C4-2B (cell line): ENCODE results near the gene OR6A2.
A peak's percentile ranks its signal among the peaks of the same experiment; 100 is the strongest.

Experiments used
- H3K27ac ChIP-seq: fragments of 450-650 bp; 2 replicates; pipeline ENCODE4 v1.5.1; 2017
- ZFX ChIP-seq: fragments of 450-650 bp; IDR thresholded peaks from 2 replicates; pipeline ENCODE4 v1.6.1; 2017
- TF ChIP-seq, protein P1 (sequence below): fragments of 450-650 bp; conservative IDR thresholded peaks from 2 replicates; pipeline ENCODE4 v1.5.1; 2017; ENCODE audit warnings: mild to moderate bottlenecking

Gene OR6A2

GRCh38 chr11:6794639-6795038 lies 4.8 kb downstream of the OR6A2 start:
- TF ChIP-seq, protein P1, sequence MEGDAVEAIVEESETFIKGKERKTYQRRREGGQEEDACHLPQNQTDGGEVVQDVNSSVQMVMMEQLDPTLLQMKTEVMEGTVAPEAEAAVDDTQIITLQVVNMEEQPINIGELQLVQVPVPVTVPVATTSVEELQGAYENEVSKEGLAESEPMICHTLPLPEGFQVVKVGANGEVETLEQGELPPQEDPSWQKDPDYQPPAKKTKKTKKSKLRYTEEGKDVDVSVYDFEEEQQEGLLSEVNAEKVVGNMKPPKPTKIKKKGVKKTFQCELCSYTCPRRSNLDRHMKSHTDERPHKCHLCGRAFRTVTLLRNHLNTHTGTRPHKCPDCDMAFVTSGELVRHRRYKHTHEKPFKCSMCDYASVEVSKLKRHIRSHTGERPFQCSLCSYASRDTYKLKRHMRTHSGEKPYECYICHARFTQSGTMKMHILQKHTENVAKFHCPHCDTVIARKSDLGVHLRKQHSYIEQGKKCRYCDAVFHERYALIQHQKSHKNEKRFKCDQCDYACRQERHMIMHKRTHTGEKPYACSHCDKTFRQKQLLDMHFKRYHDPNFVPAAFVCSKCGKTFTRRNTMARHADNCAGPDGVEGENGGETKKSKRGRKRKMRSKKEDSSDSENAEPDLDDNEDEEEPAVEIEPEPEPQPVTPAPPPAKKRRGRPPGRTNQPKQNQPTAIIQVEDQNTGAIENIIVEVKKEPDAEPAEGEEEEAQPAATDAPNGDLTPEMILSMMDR: no peak
- TF ChIP-seq ZFX: no peak

DNA sequence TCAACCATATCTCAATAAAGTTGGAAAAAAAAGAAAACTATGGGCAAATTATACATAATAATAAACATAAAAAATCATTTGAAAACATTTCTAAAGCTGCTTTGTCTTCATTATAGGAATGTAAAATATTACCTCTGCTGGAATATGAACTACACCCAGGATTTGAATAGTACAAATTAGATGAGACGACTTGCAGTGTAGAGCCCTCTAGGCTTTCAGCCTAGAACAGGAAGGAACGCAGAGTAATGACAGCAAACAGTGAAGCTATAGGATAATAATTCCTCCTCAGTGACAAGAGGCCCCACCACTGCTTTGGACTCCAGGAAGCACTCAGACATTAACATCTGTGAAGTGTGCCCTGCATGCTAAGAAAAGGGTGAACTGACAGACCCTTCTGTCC lies 8.9 kb downstream of the OR6A2 start:
- TF ChIP-seq, protein P1: no peak
- no peak for TF ChIP-seq ZFX
- no peak overlapping the region for H3K27ac ChIP-seq

More at GRCh38 chr11:6794639-6795038, 4.8 kb downstream of the OR6A2 start:
- no peak overlapping the region for H3K27ac ChIP-seq

DNA sequence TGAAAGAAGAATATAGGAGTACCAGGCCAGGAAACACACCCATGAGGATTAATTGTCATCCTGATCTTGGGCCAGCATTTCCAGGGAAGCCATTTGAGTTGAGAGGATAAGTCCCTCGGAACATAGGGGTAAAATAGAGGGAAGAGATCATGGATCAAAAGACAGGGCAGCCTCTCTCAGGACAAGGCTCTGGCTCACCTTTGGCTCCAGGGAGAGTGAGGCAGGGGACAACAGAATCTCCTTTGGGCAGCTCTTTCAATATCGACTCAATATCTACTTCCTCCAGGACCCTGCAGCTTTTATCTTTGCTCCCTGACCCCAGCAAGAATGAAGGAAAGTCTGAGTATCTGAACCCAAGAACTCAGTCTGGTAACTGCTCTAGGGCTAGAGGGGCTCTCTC lies 16.8 kb downstream of the OR6A2 start, which contains the start of gene OR2AG1:
Gene OR2AG1, plus strand, starts transcription at position 301 of the 400 bp plus-strand sequence. CDS start 2,018 bp downstream, outside the sequence.
- TF ChIP-seq, protein P1: no peak
- no peak for TF ChIP-seq ZFX
- no peak within 1 kb of the TSS for H3K27ac ChIP-seq

GRCh38 chr11:6780829-6781228 lies 18.7 kb downstream of the OR6A2 start:
- TF ChIP-seq ZFX: no peak
- TF ChIP-seq, protein P1: no peak
- no peak overlapping the region for H3K27ac ChIP-seq

DNA sequence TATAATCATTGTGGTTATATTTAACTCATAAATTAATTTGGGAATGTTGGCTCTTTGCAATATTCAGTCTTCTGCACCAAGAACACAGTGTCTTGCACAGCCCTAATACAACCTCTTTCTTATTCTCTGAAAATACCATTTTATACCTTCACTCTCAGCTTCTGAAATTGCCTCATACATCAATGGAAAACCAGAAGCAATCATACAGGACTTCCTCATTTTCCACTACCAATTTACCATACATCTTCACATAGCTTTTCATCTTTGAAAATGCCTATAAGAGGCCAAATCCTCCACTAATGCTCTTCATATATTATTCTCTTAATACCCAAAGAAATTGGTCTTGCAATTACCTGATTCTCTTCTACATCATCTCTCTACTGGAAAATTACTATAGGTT lies 21.0 kb downstream of the OR6A2 start:
- TF ChIP-seq, protein P1: no peak
- TF ChIP-seq ZFX: no peak
- H3K27ac ChIP-seq: no peak overlapping the region

- H3K27ac ChIP-seq: no peak within 1 kb of the TSS
- TF ChIP-seq ZFX: no peak
- TF ChIP-seq, protein P1: no peak
Observed at GRCh38 chr11:6771926-6772893, 27.3 kb downstream of the OR6A2 start, which contains the start of gene OR2AG2. Gene OR2AG2 (minus strand): TSS chr11:6771976. CDS start chr11:6768957, 3,019 bp downstream.

DNA sequence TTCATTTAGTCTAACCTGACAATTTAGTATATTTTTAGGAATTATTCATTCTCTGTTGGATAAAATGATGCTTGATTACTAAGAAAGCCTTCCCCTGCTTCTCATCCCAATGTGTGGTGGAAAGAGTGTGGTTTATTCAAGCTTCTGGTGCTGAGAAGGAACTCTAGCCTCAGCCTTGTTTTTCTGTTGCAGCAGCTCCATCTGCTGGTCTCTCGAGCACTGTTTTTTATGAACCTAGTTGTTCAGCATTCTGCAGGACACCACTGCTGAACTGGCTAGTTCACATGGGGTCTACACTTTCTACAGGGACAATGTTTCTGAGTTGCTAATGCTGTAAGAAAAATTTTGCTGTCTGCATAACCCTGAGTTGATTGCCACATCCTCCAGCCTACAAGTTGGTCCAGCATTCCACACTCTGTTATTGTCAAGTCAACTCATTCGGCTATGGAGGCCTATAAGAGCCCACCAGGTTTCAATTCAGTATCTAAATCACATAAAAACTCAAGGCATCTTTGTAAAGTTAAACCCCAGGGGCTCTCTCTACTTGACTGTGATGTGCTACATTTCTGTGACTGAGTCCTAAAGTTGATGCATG lies 42.0 kb downstream of the OR6A2 start:
- TF ChIP-seq, protein P1: peak; percentile 81
- no peak for TF ChIP-seq ZFX
- H3K27ac ChIP-seq: no peak overlapping the region
